Activated naive CD8-positive, alpha-beta T cell treated with anti-CD3 and anti-CD28 coated beads, Interleukin-2, amount 50 U/mL, for 16 hours (primary cell): ENCODE measurements around the gene ATP1B2.
"Not testable (repeated sequence)": the region's sequence is repeated elsewhere in the genome, so short reads cannot be mapped to it uniquely, and the experiment has no call there.

Experiments used
- DNase-seq: peaks from one replicate; pipeline ENCODE4 v3.0.0-alpha.2; 2020; ENCODE audit warnings: low read depth, low spot score

ATP1B2 gene

GRCh38 chr17:7634384-7634783, 16.3 kb upstream of the ATP1B2 start:
- DNase-seq = no peak

- no peak for DNase-seq
Measured at GRCh38 chr17:7636163-7636562, 14.6 kb upstream of the ATP1B2 start.

GRCh38 chr17:7640783-7641182, 9.9 kb upstream of the ATP1B2 start:
- DNase-seq = no peak

- DNase-seq = not testable (repeated sequence)
Measured at GRCh38 chr17:7641635-7642034, 9.1 kb upstream of the ATP1B2 start.

GRCh38 chr17:7644775-7645174, 6.0 kb upstream of the ATP1B2 start:
- no peak for DNase-seq

GRCh38 chr17:7646457-7646856, 4.3 kb upstream of the ATP1B2 start:
- DNase-seq = no peak

- DNase-seq = no peak
Measured at GRCh38 chr17:7647018-7647417, 3.7 kb upstream of the ATP1B2 start.

GRCh38 chr17:7651097-7651664, 455 bp downstream of the ATP1B2 start:
- DNase-seq = no peak

- no peak for DNase-seq
Measured at GRCh38 chr17:7651665-7652387, 1.1 kb downstream of the ATP1B2 start.

- no peak for DNase-seq
Measured at GRCh38 chr17:7652388-7653356, 1.9 kb downstream of the ATP1B2 start.

- no peak for DNase-seq
Measured at GRCh38 chr17:7654832-7655540, 4.3 kb downstream of the ATP1B2 start.

- DNase-seq = no peak
Measured at GRCh38 chr17:7655541-7655840, 4.8 kb downstream of the ATP1B2 start.

- DNase-seq = no peak
Measured at GRCh38 chr17:7656958-7657609, 6.4 kb downstream of the ATP1B2 start.

GRCh38 chr17:7667656-7668406, 17.1 kb downstream of the ATP1B2 start:
- no peak for DNase-seq

GRCh38 chr17:7668482-7668881, 17.8 kb downstream of the ATP1B2 start:
- no peak for DNase-seq

GRCh38 chr17:7673239-7673638, 22.5 kb downstream of the ATP1B2 start:
- DNase-seq = no peak

GRCh38 chr17:7674934-7675333, 24.2 kb downstream of the ATP1B2 start:
- no peak for DNase-seq

GRCh38 chr17:7676533-7676932, 25.8 kb downstream of the ATP1B2 start:
- no peak for DNase-seq

GRCh38 chr17:7677388-7678067, 26.8 kb downstream of the ATP1B2 start:
- no peak for DNase-seq

- DNase-seq = no peak
Measured at GRCh38 chr17:7684851-7685532, 34.3 kb downstream of the ATP1B2 start.
